ENCODE measurements around the gene GGN. TPM values are rescaled to one million over a fixed set of nuclear protein-coding genes. Genes with fewer than 3 reads are reported as not detected.

GGN gene
- total and polyA plus RNA-seq, 9 of the 15 experiments (the other 6 are each of a cell fraction or from before 2014, with no cell fraction given) = 0.15 to 0.33 TPM; not detected in 7

- Histone ChIP-seq H3K9me3 (replicated peaks; ENCODE audit: control insufficient read depth, insufficient read depth, low read depth, low read length) (0 out of 2 replicates have a peak, but pooled peaks cover 2% of the 10 kb centered on the region), H3K36me3 (ENCODE audit: control insufficient read depth, insufficient read depth, low read length) (no peaks in the 10 kb centered on the region), H2AFZ (ENCODE audit: low read depth, low read length) (peak overlapping the region; percentile 86), H3K27ac (ENCODE audit: extremely low read depth, low read depth, low read length) (peak overlapping the region; percentile 43; the same call in 1 of the 3 replicates), H4K20me1 (replicated peaks; ENCODE audit: control insufficient read depth, insufficient read depth, low read length) (no peaks in the 10 kb centered on the region), H3K27me3 (ENCODE audit: control insufficient read depth in 2 of 2, insufficient read depth in 2 of 2, low read length in 2 of 2) (no peaks in the 10 kb centered on the region), H3K79me2 (ENCODE audit: control insufficient read depth, insufficient read depth, low read length) (no peaks in the 10 kb centered on the region), H3K9me1 (ENCODE audit: control insufficient read depth, insufficient read depth, low read length) (no peaks in the 10 kb centered on the region), H3K9ac (ENCODE audit: insufficient read depth in 1 of 2, low read depth in 2 of 2, low read length in 2 of 2) (peak overlapping the region in 1 of 2 experiments; percentile 63; a peak in 1 of 4 replicates), H3K4me1 (replicated peaks in 1 of 2; ENCODE audit: control insufficient read depth in 2 of 2, insufficient read depth in 2 of 2, low read length in 2 of 2) (peaks cover 14 to 45% of the 10 kb centered on the region in 2 experiments; a peak in 4 of 5 replicates), H3K4me3 (no peak overlapping the region), H3K4me2 (ENCODE audit: insufficient read depth, low read length) (no peak overlapping the region)
- FAIRE-seq = peak; percentile 99
- ATAC-seq = peak; percentile 79
- ChIA-PET POLR2A (interaction anchor here (0.6 kb wide), 1 partner anchor 12 kb away, joined by 3 read pairs; no protein-coding TSS in a partner anchor), CTCF (ENCODE audit: low intra/inter-chr PET ratio) (no interaction called here)
- peak; percentile 62 to 85 (median 72) for DNase-seq (ENCODE audit: extremely low read depth in 1 of 4, low spot score in 3 of 4)
- no TSS peak for BruUV-seq (replicated peaks)
- in situ Hi-C loops (cut with MboI) (no loop called here), intact Hi-C loops (cut with micrococcal nuclease) (no loop called here)
- WGBS (ENCODE audit: insufficient coverage, low coverage, missing lambda C conversion rate) = 12% methylated on average over 6 of the region's 6 CpGs
- TF ChIP-seq VEZF1 (CRISPR knock-in tag; IDR thresholded peaks at IDR 0.05) (peak; percentile 52), SMARCE1 (IDR thresholded peaks at IDR 0.05) (peak; percentile 82), ARID1B (IDR thresholded peaks at IDR 0.05) (peak; percentile 72), ELF4 (CRISPR knock-in tag; IDR thresholded peaks at IDR 0.05) (no peak), CHCHD3 (CRISPR knock-in tag; IDR thresholded peaks at IDR 0.05) (no peak), NRF1 (conservative IDR thresholded peaks at IDR 0.05 in 1 of 2, IDR thresholded peaks at IDR 0.05 in 1 of 2) (no peak), TOE1 (IDR thresholded peaks at IDR 0.05; ENCODE audit: borderline replicate concordance) (no peak), TOE1 (CRISPR knock-in tag; IDR thresholded peaks at IDR 0.05; ENCODE audit: borderline replicate concordance, low read depth) (no peak), ZBTB2 (IDR thresholded peaks at IDR 0.05) (peak; percentile 29; the same call in 1 of the 2 replicates), E2F8 (IDR thresholded peaks at IDR 0.05; ENCODE audit: low read depth, partially characterized antibody) (peak; percentile 18), SMAD4 (CRISPR knock-in tag; conservative IDR thresholded peaks at IDR 0.05) (no peak), TAF15 (IDR thresholded peaks at IDR 0.05; ENCODE audit: low read depth, low read length) (no peak)
Observed at GRCh38 chr19:38392707-38393308, 5.0 kb upstream of the GGN start.

Data from K562 (cell line).